Stimulated activated CD4-positive, alpha-beta T cell treated with anti-CD3 and anti-CD28 coated beads, Interleukin-15, amount 100 ng/mL, for 48 hours (primary cell): ENCODE data around the gene OSBPL2.

Experiments
- DNase-seq, 2 donors: peaks; one replicate each; pipeline ENCODE4 v3.0.0-alpha.2; 2020; ENCODE audit warnings: low read depth in 2 of 2

The OSBPL2 gene

GRCh38 chr20:62235777-62236157, 2.6 kb upstream of the OSBPL2 start:
- DNase-seq = no peak

DNA sequence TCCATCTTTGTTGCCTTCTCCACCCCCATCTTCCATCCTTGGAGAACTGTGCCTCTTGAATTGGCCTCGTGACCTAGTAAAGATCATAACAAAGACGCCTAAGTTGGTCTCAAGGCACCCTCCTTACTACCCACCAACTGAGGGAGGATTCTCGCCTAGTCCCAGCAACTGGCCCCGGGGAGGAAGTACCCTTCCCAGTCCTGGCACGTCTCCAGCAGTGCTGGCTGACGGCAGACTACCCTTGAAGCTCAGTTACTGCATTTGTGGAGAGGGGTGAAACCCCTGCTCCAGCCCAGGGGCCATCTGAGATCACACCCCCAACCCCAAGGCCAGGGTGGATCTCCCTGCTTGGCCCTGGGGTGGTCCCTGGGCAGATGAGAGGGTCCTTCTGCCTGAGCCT, 2.1 kb upstream of the OSBPL2 start:
- DNase-seq = no peak

DNA sequence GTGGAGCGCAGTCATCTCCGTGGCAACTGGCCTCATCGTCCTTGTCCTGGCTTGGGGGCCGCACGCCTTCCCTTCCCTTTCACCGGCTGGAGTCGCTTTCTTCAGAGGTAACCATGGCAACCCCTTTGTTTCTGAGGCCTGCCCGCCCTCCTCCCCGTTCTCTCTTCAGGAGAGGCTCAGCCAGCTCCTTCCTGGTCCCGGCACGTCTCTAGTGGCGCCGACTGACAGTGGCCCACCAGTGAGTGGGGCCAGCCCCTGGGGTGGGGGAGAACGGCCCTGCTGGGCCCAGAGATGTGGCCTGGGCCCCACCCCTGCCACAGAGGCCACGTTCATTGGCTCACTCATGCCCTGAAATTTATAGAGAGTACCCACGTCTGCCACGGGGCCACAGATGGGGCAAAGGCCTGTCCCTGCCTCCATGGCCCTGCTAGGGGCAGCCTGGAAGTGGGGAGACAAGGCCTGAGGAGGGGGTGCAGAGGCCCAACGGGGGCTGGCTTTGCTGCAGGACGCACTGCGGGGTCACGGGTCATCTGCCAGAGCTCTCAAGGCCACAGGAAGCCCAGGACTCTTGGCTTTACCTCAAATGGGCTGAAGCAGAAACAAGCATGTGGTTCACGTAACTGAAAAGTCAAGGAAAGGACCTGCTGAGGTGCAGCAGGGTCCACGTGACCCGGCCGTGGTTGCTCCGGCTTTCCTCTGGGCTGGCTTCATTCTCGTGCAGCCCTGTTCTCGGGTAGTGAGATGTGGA, 1.4 kb upstream of the OSBPL2 start:
- DNase-seq = no peak

DNA sequence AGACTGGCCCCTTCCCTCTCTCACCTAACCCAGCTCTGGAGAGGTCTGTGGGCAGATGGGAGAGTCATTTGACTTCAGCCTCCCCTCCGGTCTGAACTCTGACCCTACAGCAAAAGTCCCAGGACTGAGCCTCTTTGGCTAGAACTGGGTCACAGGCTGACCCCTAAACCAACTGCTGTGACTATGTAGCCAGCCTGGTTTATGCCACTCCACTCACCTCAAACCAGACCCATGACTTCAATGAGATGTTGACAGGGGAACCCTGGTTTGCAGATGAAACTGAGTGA, 864 bp upstream of the OSBPL2 start:
- no peak for DNase-seq

GRCh38 chr20:62238569-62239277, 402 bp downstream of the OSBPL2 start:
- DNase-seq = no peak

DNA sequence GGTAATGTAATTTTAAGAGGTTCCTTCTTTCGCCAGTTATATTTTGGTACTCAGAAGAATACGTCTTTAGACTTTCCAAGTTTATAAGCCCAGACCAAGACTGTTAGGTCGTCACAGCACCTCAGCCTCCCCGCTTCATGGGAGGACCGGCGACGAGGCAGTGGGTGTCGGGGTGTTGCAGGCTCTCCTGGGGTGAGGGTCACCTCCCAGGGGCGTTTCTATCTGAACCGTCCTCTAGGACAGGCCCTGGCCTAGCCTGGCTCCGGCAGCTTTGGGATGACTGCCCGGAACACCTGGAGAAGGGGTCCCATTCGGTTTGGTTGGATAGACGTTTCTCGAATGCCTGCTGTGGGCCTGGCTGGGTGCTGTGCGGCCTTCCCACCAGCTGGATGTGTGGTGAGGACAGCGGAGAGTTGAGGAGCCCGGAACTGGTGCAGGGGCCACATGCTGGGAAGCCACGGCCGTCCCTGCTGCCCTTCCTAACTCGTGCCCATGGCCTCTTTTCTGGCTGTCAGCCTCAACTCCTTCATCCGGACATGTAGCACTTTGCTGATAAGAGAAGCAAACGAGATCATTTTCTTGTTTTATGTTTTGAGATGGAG, 1.1 kb downstream of the OSBPL2 start:
- DNase-seq = no peak

DNA sequence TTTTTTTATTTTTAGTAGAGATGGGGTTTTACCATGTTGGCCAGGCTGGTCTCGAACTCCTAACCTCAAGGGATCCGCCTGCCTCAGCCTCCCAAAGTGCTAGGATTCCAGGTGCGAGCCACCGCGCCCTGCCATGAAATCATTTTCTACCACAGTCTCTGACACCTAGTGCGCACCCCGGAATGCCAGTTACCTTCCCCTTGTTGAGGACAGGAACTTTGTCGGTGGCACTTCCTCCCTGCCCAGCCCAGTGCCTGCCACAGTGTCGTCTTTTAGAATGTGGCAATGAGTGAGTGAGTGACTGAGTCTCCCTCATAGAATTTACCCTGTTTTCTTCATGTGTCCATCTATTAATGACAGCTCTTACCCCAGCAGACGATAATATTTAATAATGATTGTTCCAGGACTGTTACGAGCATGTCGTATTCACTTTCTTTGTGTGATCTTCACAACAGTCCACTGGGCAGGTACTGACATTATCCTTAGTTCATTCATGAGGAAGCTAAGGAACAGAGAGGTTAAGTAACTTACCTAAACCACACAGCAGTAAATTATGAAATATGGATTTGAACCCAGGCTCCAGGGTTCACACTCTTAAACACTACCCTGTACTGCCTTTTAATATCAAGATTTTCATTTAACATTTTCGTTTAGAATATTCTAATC, 1.8 kb downstream of the OSBPL2 start:
- no peak for DNase-seq

DNA sequence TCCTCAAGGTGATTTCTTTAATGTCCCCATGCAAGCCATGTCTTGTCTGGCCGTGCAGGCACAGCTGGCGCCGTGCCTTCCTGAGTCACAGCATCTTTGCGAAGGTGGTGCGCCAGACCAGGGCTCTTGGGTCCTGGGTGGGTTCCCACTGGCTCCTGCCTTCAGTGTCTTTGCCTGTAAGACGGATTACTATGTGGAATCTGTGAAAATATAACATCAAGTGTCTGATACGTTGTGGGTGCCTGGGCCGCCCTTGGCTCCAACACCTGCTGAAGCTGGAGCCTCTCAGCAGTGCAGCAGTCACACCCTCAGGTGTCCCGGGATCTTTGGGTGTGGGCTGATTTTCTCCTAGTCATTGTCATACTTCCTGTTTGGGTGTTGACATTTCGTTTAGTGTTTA, 3.2 kb downstream of the OSBPL2 start:
- no peak for DNase-seq

DNA sequence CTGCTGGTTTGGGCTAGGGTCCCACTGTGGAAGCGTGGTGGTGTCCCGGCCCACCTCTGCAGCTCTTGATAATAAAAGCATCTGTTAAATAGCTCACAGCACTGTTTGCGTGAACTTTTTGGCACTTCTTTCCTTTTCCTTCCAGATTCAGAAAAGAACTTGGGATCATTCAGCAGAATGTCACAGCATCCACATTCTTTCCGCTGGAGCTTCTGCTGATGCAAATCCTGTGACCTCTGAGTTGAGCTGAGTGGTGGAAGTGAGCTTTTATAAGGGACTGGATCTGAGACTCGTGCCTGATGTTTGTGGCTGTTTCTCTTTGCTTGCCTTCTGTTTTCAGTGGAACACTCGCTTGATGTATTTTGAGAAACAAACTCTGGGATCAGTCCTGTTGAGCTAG, 3.9 kb downstream of the OSBPL2 start:
- no peak for DNase-seq

DNA sequence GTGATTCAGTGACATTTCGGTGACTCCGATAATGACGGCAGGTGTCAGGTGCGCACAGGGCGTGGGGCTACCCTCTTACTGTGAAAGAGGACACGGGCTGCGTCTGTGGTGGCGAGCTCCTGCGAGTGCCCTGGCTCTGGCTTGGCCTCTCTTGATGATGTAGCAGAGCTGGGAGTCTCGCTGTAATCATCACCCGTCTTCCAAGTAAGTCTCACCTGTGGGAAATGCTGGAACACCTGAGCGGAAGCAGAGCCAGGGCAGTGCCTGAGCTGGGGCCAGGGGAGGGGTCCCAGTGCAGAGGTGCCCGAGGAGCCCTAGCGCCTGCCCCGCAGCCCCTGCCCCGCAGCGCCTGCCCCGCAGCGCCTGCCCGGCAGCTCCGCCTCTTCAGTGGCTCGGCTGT, 4.8 kb downstream of the OSBPL2 start:
- no peak for DNase-seq

DNA sequence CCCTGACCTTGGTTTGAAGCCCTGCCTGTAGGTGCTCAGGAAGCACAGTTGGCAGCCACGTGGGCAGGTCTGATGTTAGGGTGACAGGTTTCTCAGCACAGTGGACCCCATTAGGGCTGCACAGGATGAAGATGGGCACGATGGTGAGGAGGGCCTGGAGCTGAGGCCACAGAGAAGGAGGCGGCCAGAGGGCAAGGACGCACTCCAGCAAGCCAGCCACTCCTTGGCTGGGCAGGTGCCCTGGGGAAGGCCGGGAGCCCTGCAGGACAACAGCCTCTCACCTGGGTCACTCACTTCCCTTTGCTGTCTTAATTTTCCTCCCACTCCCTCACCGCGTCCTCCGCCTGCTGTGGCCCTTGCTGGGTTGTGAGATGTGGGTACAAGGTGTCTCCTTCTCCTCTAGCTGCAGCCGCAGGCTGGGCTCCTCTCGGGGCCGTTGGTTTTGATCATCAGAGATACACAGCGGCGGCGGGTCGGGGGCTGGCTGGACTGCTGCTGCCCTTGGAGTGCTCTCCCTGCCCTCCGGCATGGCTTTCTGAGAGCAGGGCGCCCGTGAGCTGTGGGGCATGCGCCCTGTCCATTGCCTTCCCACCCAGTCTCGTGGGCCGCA, 5.7 kb downstream of the OSBPL2 start:
- no peak for DNase-seq

- no peak for DNase-seq
Measured at GRCh38 chr20:62244644-62245108, 6.4 kb downstream of the OSBPL2 start.

GRCh38 chr20:62245911-62246280, 7.6 kb downstream of the OSBPL2 start:
- DNase-seq = no peak

DNA sequence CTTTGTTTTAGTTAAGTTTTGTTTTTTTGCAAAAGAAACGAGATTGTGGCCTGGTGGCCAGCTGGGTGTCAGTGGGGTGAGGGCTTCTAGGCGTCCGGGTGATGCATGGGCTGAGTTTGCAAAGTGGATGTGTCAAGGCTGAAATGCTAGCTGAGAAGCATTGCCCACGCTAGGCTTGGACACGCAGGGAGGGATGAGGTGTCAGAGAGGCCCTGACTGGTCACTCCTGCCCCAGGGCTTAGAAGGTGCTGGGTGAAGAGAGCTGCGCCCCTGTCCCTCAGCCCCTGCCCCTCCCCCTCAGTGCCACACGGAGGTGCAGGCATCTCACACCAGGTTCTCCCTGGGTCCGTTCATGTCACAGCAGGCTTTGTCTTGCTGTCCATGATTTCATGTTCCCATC, 8.1 kb downstream of the OSBPL2 start:
- DNase-seq = no peak

GRCh38 chr20:62246872-62247652, 8.7 kb downstream of the OSBPL2 start:
- DNase-seq = no peak

GRCh38 chr20:62248890-62249560, 10.7 kb downstream of the OSBPL2 start:
- DNase-seq = no peak

DNA sequence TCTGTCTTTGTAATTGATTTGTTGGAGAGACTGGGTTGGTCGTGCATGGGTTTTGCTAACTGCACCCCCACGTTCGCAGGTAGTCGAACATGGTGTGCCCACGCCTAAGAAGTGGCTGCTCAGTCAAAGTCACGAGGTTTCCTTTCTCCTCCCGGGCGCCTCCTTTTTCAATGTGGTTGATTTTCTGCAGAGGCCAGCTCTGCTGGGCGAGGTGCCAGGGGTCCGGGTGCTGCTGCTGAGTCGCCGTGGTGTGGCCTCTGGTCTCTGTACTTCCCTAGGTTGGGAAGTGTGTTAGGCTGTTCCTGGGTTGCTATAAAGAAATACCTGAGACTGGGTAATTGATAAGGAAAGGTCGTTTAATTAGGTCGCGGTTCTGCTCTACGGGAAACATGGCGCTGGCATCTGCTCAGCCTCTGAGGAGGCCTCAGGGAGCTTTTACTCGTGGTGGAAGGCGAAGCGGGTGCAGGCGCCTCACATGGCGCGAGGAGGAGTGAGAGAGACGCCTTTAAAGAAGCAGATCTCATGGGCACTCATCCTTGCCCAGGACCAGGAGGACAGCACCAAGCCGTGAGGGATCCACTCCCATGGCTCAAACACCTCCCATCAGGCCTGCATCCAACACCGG, 14.1 kb downstream of the OSBPL2 start:
- DNase-seq = no peak

DNA sequence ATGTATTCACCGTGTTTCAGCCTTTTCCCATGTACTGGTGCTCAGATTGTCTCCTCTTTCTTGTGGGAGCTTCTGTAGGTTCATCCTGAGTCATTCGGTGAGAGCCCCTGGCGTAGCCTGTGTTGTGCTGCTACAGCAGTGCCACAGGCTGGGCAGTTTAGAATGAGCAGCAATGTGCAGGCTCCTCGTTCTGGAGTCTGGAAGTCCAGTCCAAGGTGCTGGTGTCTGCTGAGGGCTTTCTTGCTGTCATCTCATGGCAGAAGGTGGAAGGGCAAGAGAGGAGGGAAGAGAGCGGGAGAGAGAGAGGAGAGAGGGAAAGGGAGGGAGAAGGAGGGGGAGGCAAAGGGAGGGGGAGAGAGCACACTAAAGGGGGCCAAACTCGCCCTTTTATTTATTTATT, 15.1 kb downstream of the OSBPL2 start:
- DNase-seq = no peak

GRCh38 chr20:62254021-62254724, 15.9 kb downstream of the OSBPL2 start:
- DNase-seq = no peak

DNA sequence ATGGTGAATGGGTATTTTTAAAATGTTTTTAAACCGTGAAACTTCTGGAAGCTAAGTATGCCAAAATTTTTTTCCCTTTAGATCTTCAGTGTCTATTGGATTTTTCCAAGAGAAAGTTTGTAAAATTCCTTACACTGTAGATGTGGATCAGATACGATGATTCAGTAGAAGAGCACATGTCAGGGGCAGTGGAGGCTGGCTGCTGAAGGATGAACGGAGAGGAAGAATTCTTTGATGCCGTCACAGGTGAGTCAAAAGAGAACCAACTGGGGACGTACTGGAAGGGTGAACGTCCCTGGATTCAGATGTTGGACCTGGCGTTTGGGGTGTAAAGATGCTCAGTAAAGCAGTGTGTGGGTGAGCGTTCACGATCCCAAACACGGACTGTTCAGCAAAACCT, 17.7 kb downstream of the OSBPL2 start:
- DNase-seq = no peak
